Ovary (tissue), 9 donors: ENCODE data around the gene SPEF2. TPM values are rescaled to one million over a fixed set of nuclear protein-coding genes. Genes with fewer than 3 reads are reported as not detected.

Experiments
- DNase-seq, 5 donors: peaks; one replicate each; pipeline ENCODE4 v3.0.0-alpha.2; 2019 to 2020
- H3K27ac ChIP-seq, 2 donors: fragments of 200-600 bp; one replicate each; pipeline versions ENCODE4 v1.5.1 to v1.8.0; 2019 to 2022
- H3K27me3 ChIP-seq: fragments of 200-600 bp; one replicate; pipeline ENCODE4 v1.8.0; 2022
- H3K36me3 ChIP-seq: fragments of 200-600 bp; sonication (generic); one replicate; pipeline ENCODE4 v1.5.1; 2019
- H3K4me1 ChIP-seq: one replicate; pipeline ENCODE4 v1.8.1; 2013; ENCODE audit warnings: mild to moderate bottlenecking, moderate library complexity; ENCODE audit not compliant: insufficient read depth
- H3K4me3 ChIP-seq: fragments of 200-600 bp; sonication (generic); one replicate; pipeline ENCODE4 v1.5.1; 2017
- H3K9me3 ChIP-seq, 2 donors: fragments of 200-600 bp in 1 of 2; sonication (generic) in 1 of 2; one replicate each; pipeline versions ENCODE4 v1.5.1 to v1.8.1; 2013 to 2019; ENCODE audit warnings: mild to moderate bottlenecking in 1 of 2, moderate library complexity in 1 of 2
- CTCF ChIP-seq, 3 donors: fragments of 450-650 bp in 2 of 3; fragments of 200-600 bp in 1 of 3; IDR thresholded peaks; one replicate each; pipeline versions ENCODE4 v1.5.1 to v1.8.0; 2016 to 2022; ENCODE audit warnings: antibody characterized with exemption in 3 of 3, mild to moderate bottlenecking in 1 of 3
- EP300 ChIP-seq: sonication (generic); formaldehyde crosslinking; IDR thresholded peaks from one replicate; pipeline ENCODE4 v1.6.1; 2017; ENCODE audit warnings: antibody characterized with exemption
- POLR2A ChIP-seq: fragments of 450-650 bp; IDR thresholded peaks from one replicate; pipeline ENCODE4 v1.6.1; 2017; ENCODE audit warnings: antibody characterized with exemption, mild to moderate bottlenecking, moderate library complexity
- WGBS, 3 donors: extraction: QIAGEN DNeasy Blood & Tissue Kit in 1 of 3; methylation state at CpG; one replicate each; pipeline versions ENCODE4 v1.1.5 to v1.1.7; 2013 to 2017; 5-methylcytosine and 5-hydroxymethylcytosine counted together
- intact Hi-C, 4 donors: fragments of 100-400 bp; cut with DNase I; formaldehyde crosslinking; loops; one replicate each; pipeline versions ENCODE4 v1.11.0 to v1.15.1; 2022 to 2023
- polyA plus RNA-seq, 2 donors: library from polyadenylated mRNA; stranded (reverse); fragments of 200-250 nt in 1 of 2; fragments of 350-450 nt in 1 of 2; fragmentation: Illumina TruSeq in 1 of 2; extraction: RNeasy Lipid Tissue Mini Kit (QIAGEN cat#74804) in 1 of 2; gene quantifications; one replicate each; pipeline ENCODE4 v1.2.3, GENCODE V29; 2013 to 2014
- total RNA-seq, 7 donors: library from RNA; depleted of rRNA in 2 of 7; stranded (reverse); fragments of >200 nt in 2 of 7; fragmentation: NEBNext Ultra II Directional in 3 of 7; extraction: Animal tissue kit (Norgen Biotek cat#: 25700) in 3 of 7; gene quantifications; one replicate each; pipeline versions ENCODE4 v1.1.0 to v1.2.4, GENCODE V29; 2016 to 2023
- donor health status: DM: no; HTN: no; CAD: no; lungs with moderate emphysema.
- donor health status: DM: no; HTN: no; CAD: no.
- donor health status: Bipolar disorder and iron deficiency.
- donor health status: DM: yes; HTN: yes; CAD: no.
- donor health status: DM: no; HTN: no; CAD: no.
- donor health status: DM: yes; HTN: yes; CAD: no.

The SPEF2 gene
- total and polyA plus RNA-seq, 9 donors, result 4.2 to 31.8 (median 9.0) TPM

- no peak for DNase-seq
- Histone ChIP-seq H3K4me1 (no peaks in the 10 kb centered on the region), H3K36me3 (no peaks in the 10 kb centered on the region), H3K27ac (no peak overlapping the region), H3K9me3 (no peaks in the 10 kb centered on the region), H3K27me3 (no peaks in the 10 kb centered on the region), H3K4me3 (no peak overlapping the region)
- TF ChIP-seq POLR2A, result no peak
- TF ChIP-seq EP300, result no peak
- TF ChIP-seq CTCF (IDR thresholded peaks at IDR 0.05), result no peak
- intact Hi-C loops, result no loop called here
- WGBS, 3 donors, result 50 to 69% (median 65%) methylated on average over 1 of the region's 1 CpG
These were observed 24.3 kb upstream of the SPEF2 start for GRCh38 chr5:35593338-35593737.

GRCh38 chr5:35598707-35599370 lies 18.8 kb upstream of the SPEF2 start:
- no peak for DNase-seq
- Histone ChIP-seq H3K27me3 (no peaks in the 10 kb centered on the region), H3K4me1 (no peaks in the 10 kb centered on the region), H3K4me3 (no peak overlapping the region), H3K36me3 (no peaks in the 10 kb centered on the region), H3K9me3 (no peaks in the 10 kb centered on the region), H3K27ac (no peak overlapping the region)
- TF ChIP-seq EP300 (no peak), POLR2A (no peak), CTCF (IDR thresholded peaks at IDR 0.05) (no peak)
- intact Hi-C loops, result no loop called here
- 91 to 94% (median 92%) methylated on average over 2 of the region's 2 CpGs for WGBS, 3 donors

- no peak for TF ChIP-seq EP300
- TF ChIP-seq POLR2A, result no peak
- TF ChIP-seq CTCF (IDR thresholded peaks at IDR 0.05), result no peak
- intact Hi-C loops, result no loop called here
- H3K36me3 ChIP-seq, result no peaks in the 10 kb centered on the region
- H3K9me3 ChIP-seq, result no peaks in the 10 kb centered on the region
- no peak for DNase-seq
- no peaks in the 10 kb centered on the region for H3K4me1 ChIP-seq
- no peak overlapping the region for H3K4me3 ChIP-seq
- no peak overlapping the region for H3K27ac ChIP-seq
- H3K27me3 ChIP-seq, result no peaks in the 10 kb centered on the region
These were observed 17.1 kb upstream of the SPEF2 start for GRCh38 chr5:35600591-35600990.

GRCh38 chr5:35608881-35609779 lies 8.5 kb upstream of the SPEF2 start:
- TF ChIP-seq CTCF (IDR thresholded peaks at IDR 0.05) (no peak), POLR2A (no peak), EP300 (no peak)
- 81 to 86% (median 84%) methylated on average over 5 of the region's 5 CpGs for WGBS, 3 donors
- Histone ChIP-seq H3K9me3 (no peaks in the 10 kb centered on the region), H3K36me3 (no peaks in the 10 kb centered on the region), H3K27ac (no peak overlapping the region), H3K4me1 (no peaks in the 10 kb centered on the region), H3K4me3 (no peak overlapping the region), H3K27me3 (no peaks in the 10 kb centered on the region)
- intact Hi-C loops, result no loop called here
- no peak for DNase-seq
